HepG2 (cell line): ENCODE measurements around the gene B3GNT7. TPM values are rescaled to one million over a fixed set of nuclear protein-coding genes. Genes with fewer than 3 reads are reported as not detected.

Source experiments
- ATAC-seq: fragments of 200-7000 bp; cut with Tn5 transposase; 3 replicates; pipeline ENCODE4 v1.9.1; 2020; ENCODE audit warnings: mild to moderate bottlenecking, moderate library complexity
- Bru-seq: library from RNA; stranded (reverse); fragments of 400-500 nt; gene quantifications from one replicate; lab custom pipeline; 2021; lab: Mats Ljungman, UMichigan
- BruChase-seq, 2 experiments: library from RNA; stranded (reverse); fragments of 400-500 nt; gene quantifications; one replicate each; lab custom pipeline; 2021; lab: Mats Ljungman, UMichigan
- BruUV-seq: library from RNA; stranded (reverse); fragments of 400-500 nt; replicated peaks from 2 replicates; lab custom pipeline; 2021; lab: Mats Ljungman, UMichigan
- CTCF ChIA-PET: fragments of 300-600 bp; formaldehyde crosslinking; extraction: SDS; loops from one replicate; lab custom pipeline; 2021; ENCODE audit warnings: low total read pairs, inconsistent platforms, low intra/inter-chr PET ratio; lab: Yijun Ruan, JAX
- POLR2A ChIA-PET: fragments of 350-600 bp; sonication (Branson Sonifier 250); formaldehyde crosslinking; loops from one replicate; lab custom pipeline; 2020; ENCODE audit warnings: antibody characterized with exemption, inconsistent platforms; lab: Yijun Ruan, JAX
- DNase-seq: peaks from one replicate; pipeline ENCODE4 v3.0.0-alpha.2; 2015; ENCODE audit warnings: low spot score
- FAIRE-seq: peaks from 3 replicates; lab custom pipeline; 2011; peaks lifted over from hg19 to GRCh38; lab: Jason Lieb, UNC
- H2AFZ ChIP-seq: one replicate; pipeline ENCODE4 v1.6.1; 2011; ENCODE audit warnings: low read length, inconsistent platforms
- H3K27ac ChIP-seq: fragments of 300-600 bp; 3 replicates; pipeline ENCODE4 v1.8.0; 2011; ENCODE audit warnings: mixed run types, mild to moderate bottlenecking, mixed read lengths, low read length, inconsistent platforms; ENCODE audit not compliant: insufficient read depth; ENCODE audit errors: extremely low read length
- H3K27me3 ChIP-seq, 2 experiments: fragments of 200-600 bp in 1 of 2; 2 replicates in 1 of 2; 3 replicates in 1 of 2; pipeline versions ENCODE4 v1.6.0 to v1.8.0; 2011; ENCODE audit warnings: low read length in 2 of 2, mild to moderate bottlenecking in 2 of 2, moderate library complexity in 2 of 2, inconsistent platforms in 1 of 2; ENCODE audit not compliant: insufficient read depth in 2 of 2, control insufficient read depth in 1 of 2
- H3K36me3 ChIP-seq, 2 experiments: fragments of 200-600 bp in 1 of 2; replicated peaks in 1 of 2; 2 replicates in 1 of 2; 3 replicates in 1 of 2; pipeline versions ENCODE4 v1.5.1 to v1.8.0; 2011; ENCODE audit warnings: low read length in 2 of 2, inconsistent platforms in 1 of 2; ENCODE audit not compliant: insufficient read depth in 2 of 2, control insufficient read depth in 1 of 2
- H3K4me1 ChIP-seq: 2 replicates; pipeline ENCODE4 v1.5.1; 2012; ENCODE audit warnings: low read length, inconsistent platforms; ENCODE audit not compliant: insufficient read depth
- H3K4me2 ChIP-seq: 2 replicates; pipeline ENCODE4 v1.6.0; 2011; ENCODE audit warnings: low read depth, low read length, inconsistent platforms
- H3K4me3 ChIP-seq, 3 experiments: fragments of 200-600 bp in 1 of 3; sonication (generic), shearing (Covaris generic) in 1 of 3; replicated peaks in 1 of 3; 2 replicates each; pipeline ENCODE4 v1.5.1; 2011 to 2016; ENCODE audit warnings: low read length in 3 of 3, inconsistent platforms in 2 of 3, low read depth in 2 of 3, mild to moderate bottlenecking in 2 of 3, control low read depth in 1 of 3, mixed read lengths in 1 of 3; ENCODE audit not compliant: insufficient read depth in 1 of 3
- H3K79me2 ChIP-seq: one replicate; pipeline ENCODE4 v1.6.1; 2011; ENCODE audit warnings: low read length, inconsistent platforms; ENCODE audit not compliant: insufficient read depth
- H3K9ac ChIP-seq: 2 replicates; pipeline ENCODE4 v1.6.0; 2011; ENCODE audit warnings: mild to moderate bottlenecking, low read depth, low read length, inconsistent platforms; ENCODE audit not compliant: insufficient read depth
- H3K9me3 ChIP-seq: 2 replicates; pipeline ENCODE4 v1.5.1; 2012; ENCODE audit warnings: mild to moderate bottlenecking, low read length
- H4K20me1 ChIP-seq: 2 replicates; pipeline ENCODE4 v1.6.0; 2011; ENCODE audit warnings: inconsistent platforms, mild to moderate bottlenecking, low read length, moderate library complexity; ENCODE audit not compliant: insufficient read depth
- EZH2 ChIP-seq: conservative IDR thresholded peaks from 2 replicates; pipeline ENCODE4 v1.6.1; 2012; ENCODE audit warnings: mild to moderate bottlenecking, low read depth, low read length, moderate library complexity
- MATR3 ChIP-seq: sonication (generic); formaldehyde crosslinking; IDR thresholded peaks from 2 replicates; pipeline ENCODE4 v1.4.0; 2020; ENCODE audit warnings: missing genetic modification reagents
- MYC ChIP-seq: sonication (generic); formaldehyde crosslinking; IDR thresholded peaks from 2 replicates; pipeline ENCODE4 v1.9.0; 2021; ENCODE audit warnings: missing genetic modification reagents, borderline replicate concordance
- SRSF1 ChIP-seq: fragments of 200-400 bp; formaldehyde crosslinking; optimal IDR thresholded peaks from 2 replicates; pipeline ENCODE3; 2017; ENCODE audit warnings: mild to moderate bottlenecking, low read depth, low read length, moderate library complexity
- XRCC5 ChIP-seq: fragments of 200-400 bp; formaldehyde crosslinking; optimal IDR thresholded peaks from 2 replicates; pipeline ENCODE3; 2017; ENCODE audit warnings: mild to moderate bottlenecking, low read length
- ZFX ChIP-seq: sonication (generic); formaldehyde crosslinking; IDR thresholded peaks from 2 replicates; pipeline ENCODE4 v1.4.0; 2020; ENCODE audit warnings: mild to moderate bottlenecking, low read depth, missing genetic modification reagents, moderate library complexity
- ZNF121 ChIP-seq: sonication (generic); formaldehyde crosslinking; IDR thresholded peaks from 2 replicates; pipeline ENCODE4 v1.5.0; 2020; ENCODE audit warnings: mild to moderate bottlenecking, missing genetic modification reagents
- ZNF24 ChIP-seq: fragments of 450-650 bp; IDR thresholded peaks from 2 replicates; pipeline ENCODE4 v1.6.1; 2017; ENCODE audit warnings: antibody characterized with exemption, mild to moderate bottlenecking
- ZNF333 ChIP-seq: sonication (generic); formaldehyde crosslinking; IDR thresholded peaks from 2 replicates; pipeline ENCODE4 v1.4.0; 2020; ENCODE audit warnings: mild to moderate bottlenecking, missing genetic modification reagents, borderline replicate concordance
- ZNF598 ChIP-seq: sonication (generic); formaldehyde crosslinking; IDR thresholded peaks from 2 replicates; pipeline ENCODE4 v1.5.1; 2020; ENCODE audit warnings: mild to moderate bottlenecking, missing genetic modification reagents, borderline replicate concordance
- WGBS: methylation state at CpG from one replicate; pipeline ENCODE4 v1.1.6; 2017; ENCODE audit warnings: low lambda C conversion rate; 5-methylcytosine and 5-hydroxymethylcytosine counted together
- in situ Hi-C: cut with HindIII; loops from 2 replicates; pipeline ENCODE4 v1.10.0; 2017; ENCODE audit warnings: low pct_unique_long_range_greater_than_20kb; ENCODE audit not compliant: extremely low pct_ligation_motif_present
- intact Hi-C: fragments of 100-400 bp; cut with micrococcal nuclease; formaldehyde crosslinking; loops from one replicate; pipeline ENCODE4 v1.10.0; 2022; ENCODE audit not compliant: unreplicated experiment
- long read RNA-seq, 2 experiments: library from RNA in 1 of 2; library from polyadenylated mRNA in 1 of 2; stranded (forward) in 1 of 2; unstranded in 1 of 2; transcript quantifications; one replicate each; pipeline ENCODE4 v2.0.0, GENCODE V29; 2019 to 2022
- polyA minus RNA-seq, 3 experiments: library from RNA; depleted of rRNA, polyadenylated mRNA; stranded (reverse); fragments of >200 nt; gene quantifications; 2 replicates each; pipeline ENCODE4 v1.2.3, GENCODE V29; 2011; ENCODE audit warnings: low replicate concordance in 1 of 3
- polyA plus RNA-seq, 8 experiments: library from polyadenylated mRNA; depleted of rRNA in 3 of 8; stranded (reverse) in 7 of 8; unstranded in 1 of 8; fragments of >200 nt; fragmentation: Illumina TruSeq in 4 of 8; extraction: Trizol in 4 of 8; gene quantifications; 2 replicates each; pipeline versions ENCODE4 v1.2.1 to v1.2.3, GENCODE V29; 2011 to 2016; ENCODE audit warnings: low read depth in 4 of 8, missing spikeins in 1 of 8, mixed read lengths in 1 of 8; ENCODE audit not compliant: insufficient read depth in 1 of 8
- total RNA-seq, 5 experiments: library from RNA; depleted of rRNA; stranded (reverse); fragments of >200 nt; fragmentation: Illumina TruSeq; extraction: Trizol; gene quantifications; 2 replicates each; pipeline ENCODE4 v1.2.3, GENCODE V29; 2016; ENCODE audit warnings: low read depth in 1 of 5
- TF ChIP-seq, protein P1 (sequence below): sonication (generic); formaldehyde crosslinking; IDR thresholded peaks from 2 replicates; pipeline ENCODE4 v1.9.0; 2022; ENCODE audit warnings: missing genetic modification reagents, mild to moderate bottlenecking, borderline replicate concordance

B3GNT7 gene
- 0.24 TPM in 1 of 2 replicates, not detected in the other for total RNA-seq (2016; rRNA removed; fragmentation: Illumina TruSeq; extraction: Trizol)
- total RNA-seq (2016; cell fraction: cytosol; rRNA removed; fragmentation: Illumina TruSeq; extraction: Trizol; ENCODE audit: low read depth), result 0.18 TPM in 1 of 2 replicates, not detected in the other
- total RNA-seq (2016; cell fraction: insoluble cytoplasmic fraction; rRNA removed; fragmentation: Illumina TruSeq; extraction: Trizol), result 0.13 and 0.24 TPM in 2 replicates
- 0.07 and 0.19 TPM in 2 replicates for total RNA-seq (2016; cell fraction: membrane; rRNA removed; fragmentation: Illumina TruSeq; extraction: Trizol)
- total RNA-seq (2016; cell fraction: nucleus; rRNA removed; fragmentation: Illumina TruSeq; extraction: Trizol), result 0.28 and 0.59 TPM in 2 replicates
- 0.04 and 0.12 TPM in 2 replicates for polyA plus RNA-seq (2011; rRNA removed)
- polyA plus RNA-seq (2011; cell fraction: cytosol; rRNA removed), result 0.12 and 0.30 TPM in 2 replicates
- polyA plus RNA-seq (2011; cell fraction: nucleus; rRNA removed), result 0.21 and 0.24 TPM in 2 replicates
- polyA plus RNA-seq (2012), result 0.07 TPM in 1 of 2 replicates, not detected in the other
- polyA plus RNA-seq (2016; cell fraction: cytosol; fragmentation: Illumina TruSeq; extraction: Trizol; ENCODE audit: low read depth), result 0.03 and 0.06 TPM in 2 replicates
- 0.20 TPM in 1 of 2 replicates, not detected in the other for polyA plus RNA-seq (2016; cell fraction: insoluble cytoplasmic fraction; fragmentation: Illumina TruSeq; extraction: Trizol; ENCODE audit: low read depth)
- polyA plus RNA-seq (2016; cell fraction: membrane; fragmentation: Illumina TruSeq; extraction: Trizol; ENCODE audit: low read depth), result 0.10 and 0.13 TPM in 2 replicates
- 0.40 and 0.51 TPM in 2 replicates for polyA plus RNA-seq (2016; cell fraction: nucleus; fragmentation: Illumina TruSeq; extraction: Trizol; ENCODE audit: insufficient read depth, low read depth)
- 0.09 and 1.4 TPM in 2 replicates for polyA minus RNA-seq (2011; rRNA and poly(A)+ RNA removed; ENCODE audit: low replicate concordance)
- polyA minus RNA-seq (2011; cell fraction: cytosol; rRNA and poly(A)+ RNA removed), result 0.35 and 0.59 TPM in 2 replicates
- polyA minus RNA-seq (2011; cell fraction: nucleus; rRNA and poly(A)+ RNA removed), result 0.64 TPM in 1 of 2 replicates, not detected in the other
- percentile 11 among the genes with signal in this experiment for Bru-seq, nascent RNA
- BruChase-seq, experiment 1, labeled RNA remaining after a 6-hour chase, result percentile 36 among the genes with signal in this experiment
- percentile 26 among the genes with signal in this experiment for BruChase-seq, experiment 2, labeled RNA remaining after a 2-hour chase
- long read RNA-seq, experiment 1, partial matches to known transcripts, result 0 of 2 reads
- long read RNA-seq, experiment 1, other reads (novel, unspliced or antisense), result 2 of 2 reads
- long read RNA-seq, experiment 2, result 0 reads

DNA sequence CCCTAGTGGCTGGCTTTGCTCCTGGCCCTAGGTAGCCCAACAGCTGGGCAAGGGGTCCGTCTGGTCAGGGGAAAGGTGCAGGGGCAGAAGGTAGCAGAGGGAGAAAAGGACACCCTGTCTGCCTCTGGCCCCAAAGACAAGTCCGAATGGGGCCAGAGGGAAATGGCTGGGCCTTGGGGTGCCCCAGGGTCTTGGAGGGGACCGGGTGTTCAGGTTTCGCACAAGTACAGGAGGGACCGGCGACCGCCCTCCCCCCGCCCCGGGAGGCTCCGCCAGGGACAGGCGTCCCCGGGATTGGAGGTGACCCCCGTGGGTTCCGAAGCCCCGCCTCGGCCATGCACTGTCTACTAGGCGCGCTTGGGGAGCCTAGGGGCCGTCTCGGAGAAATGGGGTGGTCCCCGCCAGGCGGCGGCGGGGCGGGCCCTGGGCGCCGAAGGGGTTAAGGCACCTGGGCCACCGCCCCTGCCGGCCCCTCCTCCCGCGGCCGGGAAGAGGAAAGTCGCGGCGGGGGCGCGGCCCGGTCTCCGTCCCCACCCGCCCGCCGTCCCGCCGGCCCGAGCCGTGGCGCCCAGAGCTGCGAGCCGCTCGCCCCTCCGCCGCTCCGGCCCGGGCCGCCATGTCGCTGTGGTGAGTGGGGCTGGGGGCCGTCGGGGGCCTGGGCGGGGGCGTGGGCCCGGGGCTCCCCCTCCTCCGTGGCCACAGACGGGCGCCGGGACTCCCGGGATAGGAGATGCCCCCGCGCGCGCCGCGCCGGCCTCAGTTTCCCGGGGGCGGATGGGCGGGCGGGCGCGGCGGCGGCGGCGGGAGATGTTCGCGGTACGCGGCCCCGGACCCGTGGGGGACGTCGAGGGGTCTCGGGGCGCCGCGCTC lies at the start of gene B3GNT7:
TSS of gene B3GNT7 (plus strand) at position 523 of the 870 bp plus-strand sequence. CDS start at position 617, 94 bp downstream.
- FAIRE-seq (no peak), ATAC-seq (no peak), DNase-seq (no peak)
- peak within 1 kb of the TSS; percentile 68 for H3K4me2 ChIP-seq
- no peak within 1 kb of the TSS for H3K9ac ChIP-seq
- no TSS peak for BruUV-seq
- ChIA-PET POLR2A (no interaction called here), CTCF (interaction anchor here (1.2 to 1.5 kb wide), 2 partner anchors 98 to 168 kb away, joined by 5 to 6 read pairs; no protein-coding TSS in a partner anchor)
- H3K4me3 ChIP-seq, result peak within 1 kb of the TSS; percentile 22 to 61 (median 31); a peak in 4 of 6 replicates
- H2AFZ ChIP-seq, result peak within 1 kb of the TSS; percentile 7
- WGBS, result 11% methylated on average over 11 of the region's 95 CpGs
- in situ Hi-C loops, result loop anchor here (10.0 kb wide), 1 partner anchor 101 kb away; no protein-coding TSS in a partner anchor
- peaks cover 38% of the 10 kb centered on the region for H3K4me1 ChIP-seq
- no peak within 1 kb of the TSS for H3K27ac ChIP-seq
- no peaks in the 10 kb centered on the region for H3K79me2 ChIP-seq
- no peaks in the 10 kb centered on the region for H4K20me1 ChIP-seq
- no peaks in the 10 kb centered on the region for H3K9me3 ChIP-seq
- peaks cover 17 to 72% of the 10 kb centered on the region in 2 experiments for H3K27me3 ChIP-seq
- no peaks in the 10 kb centered on the region for H3K36me3 ChIP-seq
- intact Hi-C loops, result no loop called here
- TF ChIP-seq ZNF121 (CRISPR knock-in tag), result no peak
- no peak for TF ChIP-seq XRCC5
- no peak for TF ChIP-seq MATR3 (CRISPR knock-in tag)
- no peak for TF ChIP-seq ZNF598 (CRISPR knock-in tag)
- 0 out of 2 replicates have a peak, but pooled peaks have one; percentile 15 for TF ChIP-seq ZFX
- TF ChIP-seq, protein P1, sequence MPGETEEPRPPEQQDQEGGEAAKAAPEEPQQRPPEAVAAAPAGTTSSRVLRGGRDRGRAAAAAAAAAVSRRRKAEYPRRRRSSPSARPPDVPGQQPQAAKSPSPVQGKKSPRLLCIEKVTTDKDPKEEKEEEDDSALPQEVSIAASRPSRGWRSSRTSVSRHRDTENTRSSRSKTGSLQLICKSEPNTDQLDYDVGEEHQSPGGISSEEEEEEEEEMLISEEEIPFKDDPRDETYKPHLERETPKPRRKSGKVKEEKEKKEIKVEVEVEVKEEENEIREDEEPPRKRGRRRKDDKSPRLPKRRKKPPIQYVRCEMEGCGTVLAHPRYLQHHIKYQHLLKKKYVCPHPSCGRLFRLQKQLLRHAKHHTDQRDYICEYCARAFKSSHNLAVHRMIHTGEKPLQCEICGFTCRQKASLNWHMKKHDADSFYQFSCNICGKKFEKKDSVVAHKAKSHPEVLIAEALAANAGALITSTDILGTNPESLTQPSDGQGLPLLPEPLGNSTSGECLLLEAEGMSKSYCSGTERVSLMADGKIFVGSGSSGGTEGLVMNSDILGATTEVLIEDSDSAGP, result peak; percentile 39; the same call in 1 of the 2 replicates
- no peak for TF ChIP-seq ZNF24
- TF ChIP-seq ZNF333 (CRISPR knock-in tag), result no peak
- TF ChIP-seq MYC (CRISPR knock-in tag), result peak; percentile 12; the same call in 1 of the 2 replicates
- TF ChIP-seq SRSF1, result no peak
- peak; percentile 87 for TF ChIP-seq EZH2
